GM19099 (cell line): ENCODE measurements around the gene FHL1.

Experiments
- POLR2A ChIP-seq: IDR thresholded peaks from 3 replicates; pipeline ENCODE4 v1.6.1; 2011; ENCODE audit warnings: low read depth; ENCODE audit not compliant: insufficient read length; ENCODE audit errors: extremely low read depth

Gene FHL1

GRCh38 chrX:136147315-136147901 lies at the start of gene FHL1:
Gene FHL1 (plus strand): TSS chrX:136147533.
- TF ChIP-seq POLR2A, result no peak

DNA sequence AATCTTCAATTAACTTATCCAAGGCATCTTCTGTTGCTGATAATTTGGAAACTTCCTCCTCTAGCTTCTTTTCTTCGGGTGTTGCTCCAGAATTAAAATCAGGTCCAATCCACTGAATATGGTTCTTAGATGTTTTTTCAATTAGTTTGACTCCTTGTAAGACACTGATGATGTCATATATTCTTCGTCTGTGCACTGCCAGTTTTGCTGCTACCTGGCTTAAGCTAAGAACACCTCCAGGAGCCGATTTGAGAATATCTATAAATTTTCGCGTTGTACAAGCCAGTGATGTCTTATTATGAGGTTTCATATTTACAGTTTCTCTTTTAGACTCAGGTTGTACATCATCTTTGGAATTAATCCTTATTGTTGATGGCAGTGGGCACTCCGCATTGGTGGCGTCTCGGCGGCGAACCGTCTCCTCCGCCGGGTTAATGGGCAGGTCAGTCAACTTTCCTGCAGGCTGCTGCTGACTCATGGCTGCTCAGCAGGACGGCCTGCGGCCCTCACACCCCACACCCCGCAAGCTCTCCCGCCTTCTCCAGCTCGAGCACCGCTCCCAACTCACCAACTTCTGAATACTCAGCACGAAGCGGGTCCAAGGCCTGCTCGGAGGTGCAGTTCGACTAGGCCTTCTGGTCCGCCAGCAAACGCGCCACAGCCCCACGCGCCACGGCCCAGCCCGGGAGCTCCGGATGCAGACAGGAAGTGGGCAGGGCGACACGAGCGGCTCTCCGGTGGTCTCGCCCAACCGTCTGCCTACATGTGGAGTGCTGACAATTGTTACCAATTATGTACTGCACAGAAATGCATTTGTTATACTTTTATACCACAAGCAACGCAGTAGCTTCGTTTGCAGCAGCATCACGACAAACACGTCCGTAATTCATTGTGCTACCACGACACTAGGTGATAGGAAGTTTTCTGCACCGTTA lies 49.2 kb upstream of the FHL1 start:
- TF ChIP-seq POLR2A, result no peak

DNA sequence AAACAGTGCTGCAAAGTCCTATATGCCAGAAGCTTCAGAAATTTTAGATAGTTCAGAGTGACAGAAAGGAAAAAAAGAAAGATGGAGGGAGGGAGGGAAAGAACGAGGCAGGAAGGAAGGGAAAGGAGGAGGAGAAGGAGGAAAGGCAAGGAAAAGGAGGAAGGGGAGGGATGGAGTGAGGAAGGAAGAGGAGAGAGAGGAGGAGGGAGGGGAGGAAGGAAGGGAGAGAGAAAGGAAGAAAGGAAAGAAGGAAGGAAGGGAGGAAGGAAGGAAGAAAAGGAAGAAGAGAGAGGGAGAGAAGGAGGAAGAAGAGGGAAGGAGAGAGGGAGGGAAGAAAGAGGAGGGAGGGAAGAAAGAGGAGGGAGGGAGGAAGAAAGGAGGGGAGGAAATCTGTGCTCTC lies 42.4 kb upstream of the FHL1 start:
- TF ChIP-seq POLR2A, result no peak

DNA sequence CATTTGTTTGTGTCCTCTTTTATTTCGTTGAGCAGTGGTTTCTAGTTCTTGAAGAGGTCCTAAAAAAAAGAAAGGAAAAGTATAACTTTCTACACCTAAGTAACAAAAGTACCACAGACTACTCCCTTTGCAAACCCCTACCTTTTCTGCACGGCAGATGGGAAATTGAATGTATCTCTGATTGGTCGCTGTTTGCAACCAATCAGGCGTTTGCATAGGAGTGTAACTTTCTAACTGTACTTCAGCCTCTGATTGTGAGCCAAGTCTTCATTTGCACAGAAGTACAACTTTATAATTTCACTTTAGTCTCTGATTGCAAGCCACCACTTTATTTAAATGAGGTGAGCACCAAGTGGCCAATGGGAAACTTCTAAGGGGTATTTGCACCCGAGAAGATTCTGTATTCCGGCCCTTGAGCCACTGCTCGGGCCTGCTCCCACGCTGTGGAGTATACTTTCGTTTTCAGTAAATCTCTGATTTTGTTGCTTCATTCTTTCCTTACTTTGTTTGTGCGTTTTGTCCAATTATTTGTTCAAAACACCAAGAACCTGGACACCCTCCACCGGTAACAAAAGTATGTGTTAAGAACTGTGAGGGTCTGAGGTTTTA lies 40.3 kb upstream of the FHL1 start:
- TF ChIP-seq POLR2A, result no peak

- no peak for TF ChIP-seq POLR2A
These were observed 35.0 kb upstream of the FHL1 start for GRCh38 chrX:136112286-136112685.

GRCh38 chrX:136112778-136113177 lies 34.6 kb upstream of the FHL1 start:
- no peak for TF ChIP-seq POLR2A

GRCh38 chrX:136115126-136115903 lies 32.0 kb upstream of the FHL1 start:
- no peak for TF ChIP-seq POLR2A

- TF ChIP-seq POLR2A, result no peak
These were observed 31.4 kb upstream of the FHL1 start for GRCh38 chrX:136115904-136116297.

- TF ChIP-seq POLR2A, result no peak
These were observed 25.5 kb upstream of the FHL1 start for GRCh38 chrX:136121788-136122187.

DNA sequence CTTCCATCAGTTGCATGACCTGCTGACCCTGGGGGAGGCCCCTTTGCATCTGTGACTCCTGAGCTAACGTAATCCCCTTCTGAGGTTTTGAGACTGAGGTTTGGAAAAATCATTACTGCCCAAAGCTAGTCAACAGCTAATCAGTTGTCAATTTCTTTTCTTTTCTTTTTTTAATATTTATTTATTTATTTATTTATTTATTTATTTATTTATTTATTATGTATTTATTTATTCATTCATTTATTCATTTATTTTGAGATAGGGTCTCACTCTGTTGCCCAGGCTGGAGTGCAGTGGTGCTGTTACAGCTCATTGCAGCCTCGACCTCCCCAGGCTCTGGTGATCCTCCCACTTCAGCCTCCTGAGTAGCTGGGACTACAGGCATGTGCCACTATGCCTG lies 25.1 kb upstream of the FHL1 start:
- no peak for TF ChIP-seq POLR2A

DNA sequence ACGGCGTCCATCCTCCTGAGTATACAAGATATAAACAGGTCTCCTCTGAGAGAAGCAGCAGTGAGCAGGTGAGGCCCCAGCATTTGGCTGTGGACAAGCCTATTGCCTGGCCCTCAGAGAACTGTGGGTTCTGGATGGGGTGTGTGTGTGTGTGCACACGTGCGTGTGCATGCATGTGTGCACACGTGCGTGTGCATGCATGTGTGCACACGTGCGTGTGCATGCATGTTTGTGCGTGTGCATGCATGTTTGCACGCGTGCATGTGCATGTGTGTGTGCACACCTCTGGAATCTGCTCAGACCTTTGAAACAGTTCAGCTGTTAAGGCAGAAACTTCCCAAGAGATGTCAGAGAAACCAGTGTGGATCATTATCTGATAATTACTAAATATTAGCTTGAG lies 22.2 kb upstream of the FHL1 start:
- no peak for TF ChIP-seq POLR2A

DNA sequence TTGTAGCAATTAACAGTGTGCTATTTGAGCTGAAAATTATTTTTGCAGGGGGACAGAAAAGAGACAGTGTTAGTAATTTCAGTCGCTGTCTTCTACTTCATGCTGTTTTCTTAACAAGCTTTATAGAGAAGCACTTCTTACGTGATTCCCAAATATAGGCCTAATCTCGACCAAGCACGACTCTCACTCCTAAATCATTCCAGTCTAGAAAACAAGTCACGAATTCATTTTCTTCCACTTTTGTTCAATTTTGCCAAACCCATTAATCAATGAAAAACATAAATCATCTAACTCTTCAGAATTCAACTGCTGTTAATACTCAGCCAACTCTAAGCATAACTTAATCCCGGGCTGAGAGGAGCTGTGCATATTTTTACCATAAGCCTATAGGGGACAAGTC lies 21.0 kb upstream of the FHL1 start:
- TF ChIP-seq POLR2A, result no peak

DNA sequence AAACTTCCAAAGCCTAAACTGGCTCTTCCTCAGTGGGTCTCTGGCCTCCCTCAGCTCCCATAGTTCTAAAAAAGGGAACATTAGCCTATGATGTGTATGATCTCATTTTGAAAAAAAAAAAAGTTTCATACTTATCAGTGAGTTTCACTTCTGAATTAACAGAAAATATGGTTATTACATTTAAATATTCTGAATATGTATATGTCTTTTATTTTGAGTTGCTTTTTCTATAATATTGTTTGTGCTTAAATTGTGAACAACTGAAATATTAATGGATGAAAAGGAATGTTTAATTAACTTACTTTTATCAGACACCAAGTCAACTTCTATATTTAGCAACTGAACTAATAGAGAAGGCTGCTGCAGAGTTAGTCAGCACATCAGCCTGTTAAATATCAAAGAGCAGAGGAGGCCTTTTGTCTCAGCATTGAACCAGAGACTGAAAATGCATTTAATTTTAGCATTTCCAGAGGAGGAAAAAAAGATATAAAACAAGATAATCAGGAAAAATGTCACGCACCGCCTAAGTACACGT lies 20.4 kb upstream of the FHL1 start:
- no peak for TF ChIP-seq POLR2A

- no peak for TF ChIP-seq POLR2A
These were observed 18.6 kb upstream of the FHL1 start for GRCh38 chrX:136128743-136129142.
